22Rv1 (cell line): ENCODE measurements around the gene INPP5A.

Experiments used
- CTCF ChIP-seq: fragments of 450-650 bp; IDR thresholded peaks from 2 replicates; pipeline ENCODE4 v1.5.1; 2017; ENCODE audit warnings: mild to moderate bottlenecking
- ZFX ChIP-seq: fragments of 450-650 bp; IDR thresholded peaks from 2 replicates; pipeline ENCODE4 v1.6.1; 2017; ENCODE audit warnings: antibody characterized with exemption, borderline replicate concordance

DNA sequence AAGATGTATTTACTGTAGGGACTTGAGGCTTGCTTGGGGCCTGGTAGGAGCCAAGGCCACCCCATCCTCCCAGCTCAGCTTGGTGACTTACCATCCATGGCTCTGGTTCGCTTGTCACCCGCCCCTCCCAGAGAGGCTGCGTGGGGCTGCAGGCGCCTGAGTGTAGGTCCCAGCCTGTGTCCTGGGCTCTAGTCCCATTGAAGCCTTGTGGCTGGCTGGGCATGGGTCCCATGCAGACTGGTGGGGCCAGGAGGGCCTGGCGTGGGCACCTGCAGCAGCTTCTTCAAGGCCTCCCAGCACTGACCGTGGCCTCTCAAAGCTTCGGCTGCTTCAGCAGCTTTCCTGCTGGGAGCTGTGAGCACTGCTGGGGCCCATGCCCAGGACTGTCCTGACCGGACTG is 118.1 kb downstream of the INPP5A start:
- TF ChIP-seq CTCF (no peak), ZFX (no peak)
